PC-9 (cell line): ENCODE results near the gene SCAPER. TPM values are rescaled to one million over a fixed set of nuclear protein-coding genes. Genes with fewer than 3 reads are reported as not detected.

Experiments
- BruUV-seq: library from RNA; stranded (reverse); fragments of 400-500 nt; replicated peaks from 2 replicates; lab custom pipeline; 2021; lab: Mats Ljungman, UMichigan
- CTCF ChIA-PET: fragments of 300-600 bp; sonication (Branson Sonifier 250); formaldehyde crosslinking; loops from one replicate; lab custom pipeline; 2022; ENCODE audit warnings: antibody characterized with exemption; lab: Charles Lee
- POLR2A ChIA-PET: fragments of 300-600 bp; sonication (Branson Sonifier 250); formaldehyde crosslinking; loops from one replicate; lab custom pipeline; 2022; ENCODE audit warnings: antibody characterized with exemption; ENCODE audit not compliant: unreplicated experiment; lab: Charles Lee
- DNase-seq, 2 experiments: peaks; one replicate each; pipeline versions ENCODE4 v3.0.0 to v3.0.0-alpha.2; 2015 to 2022; ENCODE audit warnings: mixed read lengths in 1 of 2
- H2AFZ ChIP-seq: fragments of 200-600 bp; sonication (generic); 2 replicates; pipeline ENCODE4 v1.8.1; 2017; ENCODE audit warnings: antibody characterized with exemption
- H3F3A ChIP-seq: fragments of 200-600 bp; sonication (generic); 2 replicates; pipeline ENCODE4 v1.8.1; 2017; ENCODE audit warnings: antibody characterized with exemption, mild to moderate bottlenecking, low read depth; ENCODE audit not compliant: insufficient read depth
- H3K27ac ChIP-seq: fragments of 200-600 bp; sonication (generic); 2 replicates; pipeline ENCODE4 v1.6.1; 2016; ENCODE audit warnings: mixed run types
- H3K27me3 ChIP-seq: fragments of 200-600 bp; sonication (generic); 2 replicates; pipeline ENCODE4 v1.6.1; 2016; ENCODE audit warnings: low read depth, mixed run types; ENCODE audit not compliant: insufficient read depth
- H3K36me3 ChIP-seq: fragments of 200-600 bp; sonication (generic); 2 replicates; pipeline ENCODE4 v1.6.1; 2016; ENCODE audit warnings: low read depth, mixed run types
- H3K4me1 ChIP-seq: fragments of 200-600 bp; sonication (generic); replicated peaks from 2 replicates; pipeline ENCODE4 v1.6.1; 2016; ENCODE audit warnings: mixed run types; ENCODE audit not compliant: insufficient read depth
- H3K4me2 ChIP-seq: fragments of 200-600 bp; sonication (generic); 2 replicates; pipeline ENCODE4 v1.6.1; 2017; ENCODE audit warnings: mixed run types
- H3K4me3 ChIP-seq: fragments of 200-600 bp; sonication (generic); 2 replicates; pipeline ENCODE4 v1.6.1; 2016; ENCODE audit warnings: mixed run types
- H3K79me2 ChIP-seq: fragments of 200-600 bp; sonication (generic); 2 replicates; pipeline ENCODE4 v1.6.1; 2017; ENCODE audit warnings: low read depth, mixed run types
- H3K9me2 ChIP-seq: fragments of 200-600 bp; sonication (generic); 2 replicates; pipeline ENCODE4 v1.8.1; 2017; ENCODE audit warnings: mild to moderate bottlenecking; ENCODE audit not compliant: insufficient read depth
- H3K9me3 ChIP-seq: fragments of 200-600 bp; sonication (generic); 2 replicates; pipeline ENCODE4 v1.8.1; 2016; ENCODE audit warnings: low read depth; ENCODE audit not compliant: insufficient read depth
- H4K20me1 ChIP-seq: fragments of 200-600 bp; sonication (generic); 2 replicates; pipeline ENCODE4 v1.8.1; 2017; ENCODE audit not compliant: insufficient read depth
- EZH2 ChIP-seq: fragments of 200-600 bp; sonication (generic); IDR thresholded peaks from 2 replicates; pipeline ENCODE4 v1.8.0; 2017; ENCODE audit warnings: antibody characterized with exemption, low read depth
- intact Hi-C: fragments of 100-400 bp; cut with micrococcal nuclease; formaldehyde crosslinking; loops from one replicate; pipeline ENCODE4 v1.10.0; 2022; ENCODE audit not compliant: unreplicated experiment
- total RNA-seq: library from RNA; stranded (reverse); gene quantifications from 2 replicates; pipeline ENCODE4 v1.2.3, GENCODE V29; 2021
- TF ChIP-seq, protein P1 (sequence below): fragments of 200-600 bp; sonication (generic); conservative IDR thresholded peaks from 2 replicates; pipeline ENCODE4 v1.6.1; 2017; ENCODE audit warnings: mixed run types, antibody characterized with exemption, mild to moderate bottlenecking, moderate library complexity

SCAPER gene
- total RNA-seq, 1 experiment from 2014 or later = 18.7 TPM

DNA sequence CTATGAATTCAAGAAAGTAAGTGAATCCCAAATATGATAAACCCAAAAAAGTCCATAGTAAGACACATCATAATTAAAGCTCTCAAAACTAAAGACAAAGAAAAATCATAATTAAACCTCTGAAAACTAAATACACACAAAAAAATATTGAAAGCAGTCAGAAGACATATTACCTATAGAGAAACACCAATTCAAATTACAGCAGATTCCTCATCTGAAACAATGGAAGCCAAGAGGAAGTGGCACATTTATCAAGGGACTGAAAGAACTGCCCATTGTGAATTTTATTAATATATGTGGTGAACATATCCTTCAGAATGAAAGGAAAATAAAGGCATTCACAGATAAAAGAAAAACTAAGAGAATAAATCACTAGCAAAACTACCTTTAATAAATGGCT lies 128.2 kb downstream of the SCAPER start:
- TF ChIP-seq, protein P1, sequence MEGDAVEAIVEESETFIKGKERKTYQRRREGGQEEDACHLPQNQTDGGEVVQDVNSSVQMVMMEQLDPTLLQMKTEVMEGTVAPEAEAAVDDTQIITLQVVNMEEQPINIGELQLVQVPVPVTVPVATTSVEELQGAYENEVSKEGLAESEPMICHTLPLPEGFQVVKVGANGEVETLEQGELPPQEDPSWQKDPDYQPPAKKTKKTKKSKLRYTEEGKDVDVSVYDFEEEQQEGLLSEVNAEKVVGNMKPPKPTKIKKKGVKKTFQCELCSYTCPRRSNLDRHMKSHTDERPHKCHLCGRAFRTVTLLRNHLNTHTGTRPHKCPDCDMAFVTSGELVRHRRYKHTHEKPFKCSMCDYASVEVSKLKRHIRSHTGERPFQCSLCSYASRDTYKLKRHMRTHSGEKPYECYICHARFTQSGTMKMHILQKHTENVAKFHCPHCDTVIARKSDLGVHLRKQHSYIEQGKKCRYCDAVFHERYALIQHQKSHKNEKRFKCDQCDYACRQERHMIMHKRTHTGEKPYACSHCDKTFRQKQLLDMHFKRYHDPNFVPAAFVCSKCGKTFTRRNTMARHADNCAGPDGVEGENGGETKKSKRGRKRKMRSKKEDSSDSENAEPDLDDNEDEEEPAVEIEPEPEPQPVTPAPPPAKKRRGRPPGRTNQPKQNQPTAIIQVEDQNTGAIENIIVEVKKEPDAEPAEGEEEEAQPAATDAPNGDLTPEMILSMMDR = no peak
- no peak for TF ChIP-seq EZH2
- Histone ChIP-seq H3F3A (no peaks in the 10 kb centered on the region), H3K9me3 (peaks cover 9% of the 10 kb centered on the region; the same call in 1 of the 2 replicates), H2AFZ (no peak overlapping the region), H3K4me2 (no peak overlapping the region), H3K79me2 (no peaks in the 10 kb centered on the region), H3K27ac (no peak overlapping the region), H3K27me3 (no peaks in the 10 kb centered on the region), H3K4me3 (no peak overlapping the region), H3K36me3 (no peaks in the 10 kb centered on the region), H3K9me2 (no peaks in the 10 kb centered on the region), H4K20me1 (no peaks in the 10 kb centered on the region), H3K4me1 (no peaks in the 10 kb centered on the region)
- POLR2A ChIA-PET = no interaction called here
- CTCF ChIA-PET = no interaction called here
- DNase-seq = no peak
- BruUV-seq = no TSS peak
- intact Hi-C loops = no loop called here

DNA sequence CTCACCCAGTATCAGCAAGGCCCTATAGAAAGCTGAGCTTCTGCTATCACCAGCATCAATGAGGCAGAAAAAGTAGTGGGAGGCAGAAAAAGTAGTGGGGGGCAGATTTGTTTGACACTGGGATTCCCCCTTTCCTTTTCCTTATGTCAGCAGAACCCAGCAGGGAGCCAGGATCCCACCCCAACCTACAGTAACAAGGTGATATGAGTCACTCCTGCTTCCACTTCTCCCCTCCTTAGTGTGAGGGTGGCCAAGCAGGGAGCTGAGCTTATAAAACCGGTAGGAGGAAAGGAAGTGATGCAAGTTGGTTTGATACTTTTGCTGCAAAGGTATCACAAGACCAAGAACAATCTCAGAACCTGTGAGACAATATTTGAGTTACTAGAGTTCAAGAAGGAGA lies 128.7 kb downstream of the SCAPER start:
- peaks cover 9% of the 10 kb centered on the region; the same call in 1 of the 2 replicates for H3K9me3 ChIP-seq
- intact Hi-C loops = no loop called here
- H3K27ac ChIP-seq = no peak overlapping the region
- no peaks in the 10 kb centered on the region for H3K36me3 ChIP-seq
- no peaks in the 10 kb centered on the region for H3K27me3 ChIP-seq
- no peaks in the 10 kb centered on the region for H3F3A ChIP-seq
- H3K4me2 ChIP-seq = no peak overlapping the region
- H3K4me1 ChIP-seq = no peaks in the 10 kb centered on the region
- DNase-seq = no peak
- ChIA-PET POLR2A (no interaction called here), CTCF (no interaction called here)
- H3K79me2 ChIP-seq = no peaks in the 10 kb centered on the region
- no peak overlapping the region for H3K4me3 ChIP-seq
- H4K20me1 ChIP-seq = no peaks in the 10 kb centered on the region
- TF ChIP-seq EZH2 = no peak
- TF ChIP-seq, protein P1 = no peak
- 0 out of 2 replicates have a peak, but pooled peaks cover 5% of the 10 kb centered on the region for H3K9me2 ChIP-seq
- BruUV-seq = no TSS peak
- no peak overlapping the region for H2AFZ ChIP-seq

DNA sequence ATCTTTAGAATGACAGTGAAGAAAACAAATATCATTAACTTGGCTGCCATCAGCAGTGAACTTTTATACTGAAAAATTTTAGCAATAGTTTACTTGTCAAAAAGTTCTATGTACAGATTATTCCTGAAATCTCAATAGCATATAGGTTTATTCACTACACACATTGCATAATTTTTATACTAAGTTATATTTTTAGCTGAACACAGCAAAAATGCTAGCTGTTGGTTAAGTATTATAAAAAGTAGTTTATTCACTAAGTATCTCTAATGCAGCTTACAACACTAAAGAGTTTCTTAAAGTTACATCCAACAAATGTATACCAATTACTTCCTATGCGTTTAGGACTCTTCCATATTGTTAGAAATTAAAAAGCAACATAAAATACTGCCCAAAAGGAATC lies 131.9 kb downstream of the SCAPER start:
- Histone ChIP-seq H3F3A (no peaks in the 10 kb centered on the region), H3K27me3 (no peaks in the 10 kb centered on the region), H3K4me3 (no peak overlapping the region), H3K27ac (no peak overlapping the region), H3K9me3 (peaks cover 9% of the 10 kb centered on the region; the same call in 1 of the 2 replicates), H4K20me1 (no peaks in the 10 kb centered on the region), H3K4me2 (no peak overlapping the region), H3K36me3 (no peaks in the 10 kb centered on the region), H3K4me1 (no peaks in the 10 kb centered on the region), H2AFZ (no peak overlapping the region), H3K9me2 (0 out of 2 replicates have a peak, but pooled peaks cover 5% of the 10 kb centered on the region), H3K79me2 (no peaks in the 10 kb centered on the region)
- CTCF ChIA-PET = no interaction called here
- POLR2A ChIA-PET = no interaction called here
- no peak for TF ChIP-seq EZH2
- TF ChIP-seq, protein P1 = no peak
- BruUV-seq = no TSS peak
- intact Hi-C loops = no loop called here
- DNase-seq = no peak
